ENCODE measurements around the gene SEC31B. TPM values are rescaled to one million over a fixed set of nuclear protein-coding genes. Genes with fewer than 3 reads are reported as not detected.

Gene SEC31B
- total RNA-seq, 1 donor from 2014 or later, result 20.9 TPM

- DNase-seq (ENCODE audit: extremely low spot score, unreplicated experiment), result no peak
- no peak for TF ChIP-seq CTCF (conservative IDR thresholded peaks at IDR 0.05)
- no peak overlapping the region for H3K4me3 Mint-ChIP-seq
- H3K4me1 Mint-ChIP-seq (ENCODE audit: unreplicated experiment), result peaks cover 4% of the 10 kb centered on the region
- H3K27ac Mint-ChIP-seq, result no peak overlapping the region
- no peaks in the 10 kb centered on the region for H3K9me3 Mint-ChIP-seq
- peaks cover 18% of the 10 kb centered on the region for H3K36me3 Mint-ChIP-seq
- no peaks in the 10 kb centered on the region for H3K27me3 Mint-ChIP-seq
Observed at GRCh38 chr10:100553929-100554328, 34.3 kb upstream of the SEC31B start.

DNA sequence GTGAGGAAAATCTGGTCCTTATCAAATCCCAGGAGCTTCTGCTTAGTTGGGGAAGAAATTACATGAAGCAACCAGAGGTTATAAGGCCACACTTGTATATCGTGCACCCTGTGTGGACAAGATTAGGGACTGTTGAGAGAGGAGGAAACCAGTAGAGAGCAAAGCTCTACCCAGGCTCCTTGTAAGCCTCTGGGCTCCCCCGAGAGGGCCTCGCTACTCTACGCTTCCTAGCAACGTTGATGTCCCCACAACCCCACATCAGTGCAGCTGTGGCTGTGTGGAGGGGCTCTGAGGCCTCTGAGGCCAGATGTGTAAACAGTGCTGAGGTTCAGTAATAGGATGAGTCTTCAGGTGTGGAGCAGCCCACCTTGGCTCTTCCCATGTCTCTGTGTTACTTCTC is 32.1 kb upstream of the SEC31B start:
- no peak overlapping the region for H3K27ac Mint-ChIP-seq
- H3K4me1 Mint-ChIP-seq (ENCODE audit: unreplicated experiment), result peaks cover 4% of the 10 kb centered on the region
- no peak overlapping the region for H3K4me3 Mint-ChIP-seq
- TF ChIP-seq CTCF (conservative IDR thresholded peaks at IDR 0.05), result no peak
- no peaks in the 10 kb centered on the region for H3K9me3 Mint-ChIP-seq
- no peaks in the 10 kb centered on the region for H3K27me3 Mint-ChIP-seq
- H3K36me3 Mint-ChIP-seq, result peaks cover 27% of the 10 kb centered on the region
- no peak for DNase-seq (ENCODE audit: extremely low spot score, unreplicated experiment)

GRCh38 chr10:100551196-100551595 is 31.5 kb upstream of the SEC31B start:
- Mint-ChIP-seq H3K4me1 (ENCODE audit: unreplicated experiment) (peaks cover 4% of the 10 kb centered on the region), H3K36me3 (peaks cover 31% of the 10 kb centered on the region), H3K4me3 (no peak overlapping the region), H3K9me3 (no peaks in the 10 kb centered on the region), H3K27me3 (no peaks in the 10 kb centered on the region), H3K27ac (no peak overlapping the region)
- no peak for DNase-seq (ENCODE audit: extremely low spot score, unreplicated experiment)
- TF ChIP-seq CTCF (conservative IDR thresholded peaks at IDR 0.05), result no peak

DNA sequence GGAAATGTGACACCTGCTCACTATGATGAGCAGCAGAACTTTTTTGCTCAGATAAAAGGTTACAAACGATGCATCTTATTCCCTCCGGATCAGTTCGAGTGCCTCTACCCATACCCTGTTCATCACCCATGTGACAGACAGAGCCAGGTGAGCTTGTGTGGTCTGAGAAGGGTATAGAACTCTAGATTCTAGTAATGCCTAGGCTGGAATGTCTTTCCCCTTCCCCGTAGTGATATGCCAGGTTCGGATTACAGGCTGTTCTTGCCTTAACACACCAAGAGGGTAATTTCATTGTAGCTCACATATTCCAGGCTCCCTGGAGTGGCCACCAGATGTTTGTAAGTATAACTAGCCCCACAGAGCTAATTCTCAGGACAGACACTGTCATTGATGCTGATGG is 25.3 kb upstream of the SEC31B start:
- TF ChIP-seq CTCF (conservative IDR thresholded peaks at IDR 0.05), result no peak
- H3K4me1 Mint-ChIP-seq (ENCODE audit: unreplicated experiment), result no peaks in the 10 kb centered on the region
- no peak overlapping the region for H3K27ac Mint-ChIP-seq
- H3K36me3 Mint-ChIP-seq, result peaks cover 46% of the 10 kb centered on the region
- H3K9me3 Mint-ChIP-seq, result no peaks in the 10 kb centered on the region
- no peak for DNase-seq (ENCODE audit: extremely low spot score, unreplicated experiment)
- H3K27me3 Mint-ChIP-seq, result no peaks in the 10 kb centered on the region
- H3K4me3 Mint-ChIP-seq, result no peak overlapping the region

DNA sequence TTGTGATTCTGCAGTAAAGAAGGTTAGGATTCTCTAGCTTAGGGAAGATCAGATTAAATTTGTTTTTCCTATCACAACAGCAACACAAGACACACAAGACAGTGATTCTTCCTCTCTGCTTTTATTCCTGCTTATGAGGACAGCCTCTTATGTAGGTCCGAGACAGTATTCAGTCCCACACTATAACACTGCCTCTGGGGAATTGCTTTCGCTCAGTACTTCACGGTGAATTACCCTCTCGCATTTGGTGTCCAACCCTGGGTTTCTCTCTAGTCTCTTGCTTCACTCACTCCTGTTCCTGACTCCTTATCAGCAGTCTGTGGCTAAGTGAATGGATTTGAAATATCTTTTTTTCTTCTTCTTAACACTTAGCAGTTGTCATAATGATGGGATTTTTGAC is 17.8 kb upstream of the SEC31B start:
- peak overlapping the region; percentile 72 for H3K4me3 Mint-ChIP-seq
- no peak overlapping the region for H3K27ac Mint-ChIP-seq
- TF ChIP-seq CTCF (conservative IDR thresholded peaks at IDR 0.05), result no peak
- no peak for DNase-seq (ENCODE audit: extremely low spot score, unreplicated experiment)
- H3K9me3 Mint-ChIP-seq, result no peaks in the 10 kb centered on the region
- H3K4me1 Mint-ChIP-seq (ENCODE audit: unreplicated experiment), result peaks cover 18% of the 10 kb centered on the region
- H3K27me3 Mint-ChIP-seq, result no peaks in the 10 kb centered on the region
- peaks cover 12% of the 10 kb centered on the region for H3K36me3 Mint-ChIP-seq

Measured in type B pancreatic cell (in vitro differentiated cells).